ENCODE results near the gene SLC35A2.
A peak's percentile ranks its signal among the peaks of the same experiment; 100 is the strongest.

Gene SLC35A2

GRCh38 chrX:48920718-48921104, 9.3 kb upstream of the SLC35A2 start:
- no peaks in the 10 kb centered on the region for H3K9me3 ChIP-seq (ENCODE audit: control insufficient read depth, low read length)
- H3K4me1 ChIP-seq: peaks cover 6% of the 10 kb centered on the region
- H3K36me3 ChIP-seq (ENCODE audit: control insufficient read depth, insufficient read depth, low read length): no peaks in the 10 kb centered on the region
- H3K4me3 ChIP-seq (ENCODE audit: low read depth, low read length): no peak overlapping the region
- H3K9ac ChIP-seq: no peak overlapping the region
- no peak overlapping the region for H3K27ac ChIP-seq
- no peaks in the 10 kb centered on the region for H3K27me3 ChIP-seq (ENCODE audit: control insufficient read depth, insufficient read depth, low read length)
- no peak overlapping the region for H2AFZ ChIP-seq
- H3K4me2 ChIP-seq (ENCODE audit: low read length): no peak overlapping the region
- H3K79me2 ChIP-seq: no peaks in the 10 kb centered on the region
- no peak for TF ChIP-seq CTCF (IDR thresholded peaks at IDR 0.05)

GRCh38 chrX:48919947-48920717, 8.7 kb upstream of the SLC35A2 start:
- Histone ChIP-seq H3K9ac (no peak overlapping the region), H3K27me3 (ENCODE audit: control insufficient read depth, insufficient read depth, low read length) (no peaks in the 10 kb centered on the region), H3K4me2 (ENCODE audit: low read length) (no peak overlapping the region), H3K79me2 (no peaks in the 10 kb centered on the region), H3K36me3 (ENCODE audit: control insufficient read depth, insufficient read depth, low read length) (no peaks in the 10 kb centered on the region), H3K9me3 (ENCODE audit: control insufficient read depth, low read length) (no peaks in the 10 kb centered on the region), H3K27ac (peak overlapping the region; percentile 84), H2AFZ (no peak overlapping the region), H3K4me3 (ENCODE audit: low read depth, low read length) (no peak overlapping the region), H3K4me1 (peaks cover 6% of the 10 kb centered on the region)
- no peak for TF ChIP-seq CTCF (IDR thresholded peaks at IDR 0.05)

GRCh38 chrX:48919360-48919841, 8.0 kb upstream of the SLC35A2 start:
- H3K9ac ChIP-seq: no peak overlapping the region
- H3K4me1 ChIP-seq: peaks cover 6% of the 10 kb centered on the region
- no peaks in the 10 kb centered on the region for H3K36me3 ChIP-seq (ENCODE audit: control insufficient read depth, insufficient read depth, low read length)
- no peak for TF ChIP-seq CTCF (IDR thresholded peaks at IDR 0.05)
- peak overlapping the region; percentile 68 for H3K4me2 ChIP-seq (ENCODE audit: low read length)
- H3K27ac ChIP-seq: peak overlapping the region; percentile 84
- no peaks in the 10 kb centered on the region for H3K27me3 ChIP-seq (ENCODE audit: control insufficient read depth, insufficient read depth, low read length)
- no peaks in the 10 kb centered on the region for H3K9me3 ChIP-seq (ENCODE audit: control insufficient read depth, low read length)
- no peaks in the 10 kb centered on the region for H3K79me2 ChIP-seq
- peak overlapping the region; percentile 68 for H3K4me3 ChIP-seq (ENCODE audit: low read depth, low read length)
- peak overlapping the region; percentile 79 for H2AFZ ChIP-seq

GRCh38 chrX:48918643-48919340, 7.3 kb upstream of the SLC35A2 start, which contains the start of gene PIM2:
PIM2 (minus strand) TSS chrX:48919024; CDS start chrX:48918834, 190 bp downstream.
- no peaks in the 10 kb centered on the region for H3K27me3 ChIP-seq (ENCODE audit: control insufficient read depth, insufficient read depth, low read length)
- peak within 1 kb of the TSS; percentile 79 for H2AFZ ChIP-seq
- peaks cover 6% of the 10 kb centered on the region for H3K4me1 ChIP-seq
- peak within 1 kb of the TSS; percentile 68 for H3K4me3 ChIP-seq (ENCODE audit: low read depth, low read length)
- no peaks in the 10 kb centered on the region for H3K9me3 ChIP-seq (ENCODE audit: control insufficient read depth, low read length)
- no peak for TF ChIP-seq CTCF (IDR thresholded peaks at IDR 0.05)
- H3K79me2 ChIP-seq: no peaks in the 10 kb centered on the region
- peak within 1 kb of the TSS; percentile 79 for H3K4me2 ChIP-seq (ENCODE audit: low read length)
- H3K36me3 ChIP-seq (ENCODE audit: control insufficient read depth, insufficient read depth, low read length): no peaks in the 10 kb centered on the region
- peak within 1 kb of the TSS; percentile 84 for H3K27ac ChIP-seq
- H3K9ac ChIP-seq: peak within 1 kb of the TSS; percentile 50
